Peyer's patch (tissue), 4 donors: ENCODE results near the gene CTSD. TPM values are rescaled to one million over a fixed set of nuclear protein-coding genes. Genes with fewer than 3 reads are reported as not detected.
"Not testable (repeated sequence)": the region's sequence is repeated elsewhere in the genome, so short reads cannot be mapped to it uniquely, and the experiment has no call there.

Source experiments
- DNase-seq, 3 donors: peaks; one replicate each; pipeline ENCODE4 v3.0.0-alpha.2; 2017 to 2019
- H3K27ac ChIP-seq, 4 donors: fragments of 200-600 bp; sonication (generic); one replicate each; pipeline ENCODE4 v1.5.1; 2016 to 2019
- H3K27me3 ChIP-seq, 2 donors: fragments of 200-600 bp; sonication (generic); one replicate each; pipeline ENCODE4 v1.5.1; 2019
- H3K36me3 ChIP-seq, 3 donors: fragments of 200-600 bp; sonication (generic); one replicate each; pipeline ENCODE4 v1.5.1; 2016 to 2019
- H3K4me1 ChIP-seq, 4 donors: fragments of 200-600 bp; sonication (generic); one replicate each; pipeline ENCODE4 v1.5.1; 2016 to 2019
- H3K4me3 ChIP-seq, 4 donors: fragments of 200-600 bp; sonication (generic); 1 replicate in 3 of 4; 2 replicates in 1 of 4; pipeline ENCODE4 v1.5.1; 2016 to 2019; ENCODE audit warnings: mild to moderate bottlenecking in 1 of 4
- H3K9me3 ChIP-seq, 4 donors: fragments of 200-600 bp; sonication (generic); one replicate each; pipeline ENCODE4 v1.5.1; 2016 to 2019; ENCODE audit warnings: mild to moderate bottlenecking in 1 of 4
- POLR2A ChIP-seq, 2 donors: fragments of 450-650 bp; IDR thresholded peaks; one replicate each; pipeline ENCODE4 v1.5.1; 2017; ENCODE audit warnings: antibody characterized with exemption in 2 of 2, mild to moderate bottlenecking in 2 of 2, moderate library complexity in 2 of 2
- total RNA-seq, 4 donors: library from RNA; depleted of rRNA; stranded (reverse); fragments of >200 nt; gene quantifications; one replicate each; pipeline ENCODE4 v1.1.0, GENCODE V29; 2016
- TF ChIP-seq, protein P1 (sequence below), 6 experiments: fragments of 450-650 bp in 4 of 6; fragments of 200-600 bp in 2 of 6; sonication (generic) in 1 of 6; IDR thresholded peaks; one replicate each; pipeline ENCODE4 v1.5.1; 2017 to 2019; ENCODE audit warnings: antibody characterized with exemption in 6 of 6, mild to moderate bottlenecking in 3 of 6, moderate library complexity in 1 of 6

Gene CTSD
- total RNA-seq, 4 donors from 2014 or later = 129 to 1,688 (median 1,221) TPM

DNA sequence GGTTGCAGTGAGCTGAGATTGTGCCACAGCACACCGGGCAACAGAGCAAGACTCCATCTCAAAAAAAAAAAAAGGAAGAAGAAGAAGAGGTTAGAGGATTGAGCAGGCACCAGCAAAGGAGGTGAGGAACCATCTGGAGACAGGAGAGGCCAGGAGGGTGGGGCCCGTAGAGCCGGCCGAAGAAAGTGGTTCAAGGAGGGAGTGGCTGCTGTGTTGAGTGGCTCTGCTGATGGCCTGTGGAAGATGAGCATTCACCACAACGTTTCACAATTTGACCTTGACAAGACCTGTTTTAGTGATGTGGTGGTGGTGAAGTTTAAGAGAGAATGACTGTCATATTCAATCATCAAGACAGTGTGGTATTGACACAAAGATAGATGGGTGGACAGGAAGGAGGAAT is 6.8 kb upstream of the CTSD start:
- H3K27ac ChIP-seq = no peak overlapping the region
- H3K27me3 ChIP-seq = no peaks in the 10 kb centered on the region
- H3K4me1 ChIP-seq = peaks cover 0 to 40% (median 9%) of the 10 kb centered on the region in 4 donors
- peak in 2 of 3 donors; percentile 2 to 47 for DNase-seq
- no peaks in the 10 kb centered on the region for H3K36me3 ChIP-seq
- no peaks in the 10 kb centered on the region for H3K9me3 ChIP-seq
- no peak overlapping the region for H3K4me3 ChIP-seq
- TF ChIP-seq, protein P1, sequence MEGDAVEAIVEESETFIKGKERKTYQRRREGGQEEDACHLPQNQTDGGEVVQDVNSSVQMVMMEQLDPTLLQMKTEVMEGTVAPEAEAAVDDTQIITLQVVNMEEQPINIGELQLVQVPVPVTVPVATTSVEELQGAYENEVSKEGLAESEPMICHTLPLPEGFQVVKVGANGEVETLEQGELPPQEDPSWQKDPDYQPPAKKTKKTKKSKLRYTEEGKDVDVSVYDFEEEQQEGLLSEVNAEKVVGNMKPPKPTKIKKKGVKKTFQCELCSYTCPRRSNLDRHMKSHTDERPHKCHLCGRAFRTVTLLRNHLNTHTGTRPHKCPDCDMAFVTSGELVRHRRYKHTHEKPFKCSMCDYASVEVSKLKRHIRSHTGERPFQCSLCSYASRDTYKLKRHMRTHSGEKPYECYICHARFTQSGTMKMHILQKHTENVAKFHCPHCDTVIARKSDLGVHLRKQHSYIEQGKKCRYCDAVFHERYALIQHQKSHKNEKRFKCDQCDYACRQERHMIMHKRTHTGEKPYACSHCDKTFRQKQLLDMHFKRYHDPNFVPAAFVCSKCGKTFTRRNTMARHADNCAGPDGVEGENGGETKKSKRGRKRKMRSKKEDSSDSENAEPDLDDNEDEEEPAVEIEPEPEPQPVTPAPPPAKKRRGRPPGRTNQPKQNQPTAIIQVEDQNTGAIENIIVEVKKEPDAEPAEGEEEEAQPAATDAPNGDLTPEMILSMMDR (IDR thresholded peaks at IDR 0.05) = no peak
- TF ChIP-seq POLR2A (IDR thresholded peaks at IDR 0.05) = no peak

DNA sequence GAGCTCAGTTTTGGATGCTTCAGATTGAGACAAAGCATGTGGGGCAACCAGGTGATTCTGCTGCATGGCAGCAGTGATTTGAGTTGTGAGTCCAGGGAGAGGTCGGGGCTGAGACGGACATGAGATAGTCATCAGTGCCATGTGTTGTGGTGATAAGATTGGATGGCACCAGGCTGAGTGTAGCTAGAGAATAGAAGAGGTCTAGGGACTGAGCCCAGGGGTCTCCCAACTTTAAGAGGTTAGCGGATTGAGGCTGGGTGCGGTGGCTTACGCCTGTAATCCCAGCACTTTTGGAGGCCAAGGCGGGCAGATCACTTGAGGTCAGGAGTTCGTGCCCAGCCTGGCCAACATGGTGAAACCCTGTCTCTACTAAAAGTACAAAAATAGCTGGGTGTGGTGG is 6.3 kb upstream of the CTSD start:
- Histone ChIP-seq H3K27ac (peak overlapping the region in 3 of 4 donors; percentile 22 to 75 (median 66)), H3K36me3 (no peaks in the 10 kb centered on the region), H3K9me3 (no peaks in the 10 kb centered on the region), H3K4me3 (no peak overlapping the region), H3K4me1 (peaks cover 0 to 40% (median 9%) of the 10 kb centered on the region in 4 donors), H3K27me3 (no peaks in the 10 kb centered on the region)
- TF ChIP-seq POLR2A (IDR thresholded peaks at IDR 0.05) = no peak
- TF ChIP-seq, protein P1 (IDR thresholded peaks at IDR 0.05) = no peak
- peak in 2 of 3 donors; percentile 14 to 42 for DNase-seq

DNA sequence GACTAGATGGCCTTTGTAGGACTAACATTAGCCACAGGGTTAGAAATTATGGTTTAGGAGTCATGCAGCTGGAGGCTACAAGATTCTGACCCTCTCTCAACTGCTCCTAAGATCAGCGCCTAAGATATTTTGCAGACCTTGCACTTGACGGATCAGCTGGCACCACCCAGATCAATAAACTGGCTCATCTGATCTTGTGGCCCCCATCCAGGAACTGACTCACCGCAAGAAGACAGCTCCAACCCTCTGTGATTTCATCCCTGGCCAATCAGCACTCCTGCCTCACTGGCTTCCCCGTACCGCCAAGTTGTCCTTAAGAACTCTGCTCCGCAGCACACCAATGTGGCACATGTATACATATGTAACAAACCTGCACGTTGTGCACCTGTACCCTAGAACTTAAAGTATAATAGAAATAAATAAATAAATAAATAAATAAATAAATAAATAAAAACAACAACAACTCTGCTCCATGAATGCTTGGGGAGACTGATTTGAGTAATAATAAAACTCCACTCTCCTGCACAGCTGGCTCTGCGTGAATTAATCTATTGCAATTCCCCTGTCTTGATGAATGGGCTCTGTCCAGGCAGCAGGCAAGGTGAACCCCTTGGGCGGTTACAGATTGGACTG is 5.7 kb upstream of the CTSD start:
- TF ChIP-seq POLR2A (IDR thresholded peaks at IDR 0.05) = peak in 1 of 2 donors; percentile 67
- H3K9me3 ChIP-seq, H3K4me3 ChIP-seq, H3K27me3 ChIP-seq, H3K36me3 ChIP-seq: not testable (repeated sequence)
- peak; percentile 14 to 91 (median 81) for DNase-seq
- Histone ChIP-seq H3K4me1 (peaks cover 0 to 42% (median 11%) of the 10 kb centered on the region in 4 donors), H3K27ac (peak overlapping the region in 3 of 4 donors; percentile 59 to 91 (median 81))

GRCh38 chr11:1768141-1768469 is 4.4 kb upstream of the CTSD start:
- peaks cover 0 to 40% (median 14%) of the 10 kb centered on the region in 4 donors for H3K4me1 ChIP-seq
- peak in 1 of 3 donors; percentile 41 for DNase-seq
- H3K4me3 ChIP-seq = no peak overlapping the region
- no peaks in the 10 kb centered on the region for H3K27me3 ChIP-seq
- H3K27ac ChIP-seq = peak overlapping the region in 3 of 4 donors; percentile 59 to 91 (median 81)
- H3K9me3 ChIP-seq = no peaks in the 10 kb centered on the region
- TF ChIP-seq, protein P1 (IDR thresholded peaks at IDR 0.05) = no peak
- TF ChIP-seq POLR2A (IDR thresholded peaks at IDR 0.05) = no peak
- no peaks in the 10 kb centered on the region for H3K36me3 ChIP-seq

DNA sequence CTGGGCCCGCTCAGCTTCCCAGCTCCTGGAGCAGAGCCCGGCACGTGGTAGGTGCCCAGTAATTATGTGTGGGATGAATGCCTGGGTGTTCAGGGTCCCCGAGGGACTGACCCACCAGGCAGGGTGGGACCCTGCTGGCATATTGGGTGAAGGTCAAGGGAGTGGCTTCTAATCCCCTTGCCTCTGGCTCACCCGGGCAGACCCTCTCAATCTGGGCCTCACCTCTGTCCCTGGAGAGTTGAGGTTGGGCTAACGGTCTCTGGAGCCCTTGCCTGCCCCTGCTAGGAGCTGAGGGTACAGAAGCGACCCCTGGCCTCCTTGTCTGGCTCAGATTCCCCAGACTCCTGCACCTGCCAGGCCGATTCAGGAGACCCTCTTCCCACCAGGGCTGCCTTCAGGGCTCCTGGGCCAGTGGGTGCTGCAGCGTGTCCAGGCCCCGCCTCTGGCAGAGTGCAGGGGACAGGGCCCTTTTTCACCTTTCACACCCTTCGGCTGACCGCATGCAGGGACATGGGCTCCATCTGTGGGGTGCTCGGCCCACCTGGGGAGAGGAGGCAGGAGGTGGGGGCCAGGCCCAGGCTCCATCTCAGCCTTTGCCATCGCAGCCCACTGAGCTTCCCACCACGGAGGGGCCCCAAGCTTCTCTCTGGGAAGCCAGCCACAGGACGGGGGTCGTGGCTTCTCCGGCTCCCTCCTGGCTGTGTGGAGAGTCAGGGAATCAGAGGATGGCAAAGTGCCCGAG is 3.8 kb upstream of the CTSD start:
- Histone ChIP-seq H3K27ac (peak overlapping the region in 2 of 4 donors; percentile 81 to 91), H3K9me3 (no peaks in the 10 kb centered on the region), H3K27me3 (no peaks in the 10 kb centered on the region), H3K36me3 (no peaks in the 10 kb centered on the region), H3K4me1 (peaks cover 0 to 40% (median 15%) of the 10 kb centered on the region in 4 donors), H3K4me3 (no peak overlapping the region)
- TF ChIP-seq, protein P1 (IDR thresholded peaks at IDR 0.05) = no peak
- TF ChIP-seq POLR2A (IDR thresholded peaks at IDR 0.05) = no peak
- DNase-seq = peak in 2 of 3 donors; percentile 40 to 44
